K562 (cell line): ENCODE results near the gene MYO1A. TPM values are rescaled to one million over a fixed set of nuclear protein-coding genes. Genes with fewer than 3 reads are reported as not detected.

Experiments used
- ATAC-seq: fragments of 200-7000 bp; cut with Tn5 transposase; 3 replicates; pipeline ENCODE4 v1.9.1; 2020; ENCODE audit warnings: moderate library complexity
- BruUV-seq: library from RNA; stranded (reverse); fragments of 400-500 nt; replicated peaks from 2 replicates; lab custom pipeline; 2021; lab: Mats Ljungman, UMichigan
- CTCF ChIA-PET: fragments of 300-600 bp; formaldehyde crosslinking; extraction: SDS; loops from one replicate; lab custom pipeline; 2021; ENCODE audit warnings: low intra/inter-chr PET ratio; lab: Yijun Ruan, JAX
- POLR2A ChIA-PET: fragments of 300-600, 350-650 bp; sonication (Branson Sonifier 250); formaldehyde crosslinking; extraction: SDS; loops from one replicate; lab custom pipeline; 2021; ENCODE audit warnings: antibody characterized with exemption, inconsistent platforms; lab: Yijun Ruan, JAX
- DNase-seq, 4 experiments: peaks; one replicate each; pipeline versions ENCODE4 v3.0.0 to v3.0.0-alpha.2; 2011 to 2018; ENCODE audit warnings: low spot score in 3 of 4, mixed read lengths in 3 of 4; ENCODE audit errors: extremely low read depth in 1 of 4
- FAIRE-seq: peaks from 2 replicates; lab custom pipeline; 2011; peaks lifted over from hg19 to GRCh38; lab: Jason Lieb, UNC
- H2AFZ ChIP-seq: 2 replicates; pipeline ENCODE4 v1.6.0; 2011; ENCODE audit warnings: low read depth, low read length, control low read depth, inconsistent platforms
- H3K27ac ChIP-seq: fragments of 200-600 bp; 3 replicates; pipeline ENCODE4 v1.8.0; 2011; ENCODE audit warnings: low read depth, mild to moderate bottlenecking, control low read depth, inconsistent platforms, low read length, moderate library complexity, mixed read lengths; ENCODE audit errors: extremely low read depth
- H3K27me3 ChIP-seq, 2 experiments: fragments of 300-600 bp in 1 of 2; 2 replicates in 1 of 2; 3 replicates in 1 of 2; pipeline versions ENCODE4 v1.6.0 to v1.8.0; 2011; ENCODE audit warnings: inconsistent platforms in 2 of 2, low read length in 2 of 2, mild to moderate bottlenecking in 1 of 2, mixed read lengths in 1 of 2, moderate library complexity in 1 of 2; ENCODE audit not compliant: control insufficient read depth in 2 of 2, insufficient read depth in 2 of 2
- H3K36me3 ChIP-seq: fragments of 300-600 bp; 3 replicates; pipeline ENCODE4 v1.8.0; 2011; ENCODE audit warnings: mild to moderate bottlenecking, low read length, inconsistent platforms; ENCODE audit not compliant: control insufficient read depth, insufficient read depth
- H3K4me1 ChIP-seq, 2 experiments: fragments of 200-600 bp in 1 of 2; replicated peaks in 1 of 2; 2 replicates in 1 of 2; 3 replicates in 1 of 2; pipeline versions ENCODE4 v1.5.1 to v1.8.0; 2011; ENCODE audit warnings: inconsistent platforms in 2 of 2, low read length in 2 of 2, mild to moderate bottlenecking in 1 of 2, mixed read lengths in 1 of 2, moderate library complexity in 1 of 2; ENCODE audit not compliant: control insufficient read depth in 2 of 2, insufficient read depth in 2 of 2
- H3K4me2 ChIP-seq: 2 replicates; pipeline ENCODE4 v1.6.1; 2011; ENCODE audit warnings: low read length, control low read depth, inconsistent platforms, mixed read lengths; ENCODE audit not compliant: insufficient read depth
- H3K4me3 ChIP-seq: fragments of 200-600 bp; sonication (generic), shearing (Covaris generic); 2 replicates; pipeline ENCODE4 v1.5.1; 2016; ENCODE audit warnings: control low read depth, inconsistent platforms
- H3K79me2 ChIP-seq: fragments of 200-600 bp; 3 replicates; pipeline ENCODE4 v1.8.0; 2011; ENCODE audit warnings: low read length, inconsistent platforms; ENCODE audit not compliant: control insufficient read depth, insufficient read depth
- H3K9ac ChIP-seq, 2 experiments: 2 replicates each; pipeline versions ENCODE4 v1.6.0 to v1.6.1; 2011; ENCODE audit warnings: low read depth in 2 of 2, low read length in 2 of 2, control low read depth in 1 of 2, inconsistent platforms in 1 of 2, mild to moderate bottlenecking in 1 of 2, mixed read lengths in 1 of 2; ENCODE audit not compliant: insufficient read depth in 1 of 2
- H3K9me1 ChIP-seq: one replicate; pipeline ENCODE4 v1.6.0; 2011; ENCODE audit warnings: inconsistent platforms, mild to moderate bottlenecking, low read length, moderate library complexity; ENCODE audit not compliant: control insufficient read depth, insufficient read depth
- H3K9me3 ChIP-seq: replicated peaks from 2 replicates; pipeline ENCODE4 v1.5.1; 2011; ENCODE audit warnings: low read depth, low read length, inconsistent platforms; ENCODE audit not compliant: control insufficient read depth, insufficient read depth
- H4K20me1 ChIP-seq: replicated peaks from 2 replicates; pipeline ENCODE4 v1.6.1; 2011; ENCODE audit warnings: low read length, inconsistent platforms, mixed read lengths; ENCODE audit not compliant: control insufficient read depth, insufficient read depth
- CBX8 ChIP-seq: fragments of 200-600 bp; sonication (generic); IDR thresholded peaks from 2 replicates; pipeline ENCODE4 v1.6.1; 2012; ENCODE audit warnings: borderline replicate concordance, mixed run types, low read depth, mild to moderate bottlenecking, moderate library complexity, mixed read lengths, low read length, control low read depth, inconsistent platforms; ENCODE audit not compliant: poor library complexity, severe bottlenecking; ENCODE audit errors: extremely low read depth
- ERF ChIP-seq: fragments of 450-650 bp; formaldehyde crosslinking; IDR thresholded peaks from 2 replicates; pipeline ENCODE4 v1.4.0; 2020; ENCODE audit warnings: mild to moderate bottlenecking, mixed read lengths
- POLR2A ChIP-seq: fragments of 450-650 bp; conservative IDR thresholded peaks from 2 replicates; pipeline ENCODE4 v1.6.1; 2016
- PPARD ChIP-seq: fragments of 250-450 bp; sonication (Bioruptor Pico); IDR thresholded peaks from 2 replicates; pipeline ENCODE4 v1.8.0; 2022; ENCODE audit warnings: inconsistent platforms, mild to moderate bottlenecking, moderate library complexity
- SP1 ChIP-seq: sonication (generic); formaldehyde crosslinking; IDR thresholded peaks from 2 replicates; pipeline ENCODE4 v1.8.1; 2022; ENCODE audit warnings: mild to moderate bottlenecking, missing genetic modification reagents
- SREBF2 ChIP-seq: sonication (generic); formaldehyde crosslinking; IDR thresholded peaks from 2 replicates; pipeline ENCODE4 v1.4.0; 2020; ENCODE audit warnings: mild to moderate bottlenecking, missing genetic modification reagents
- SRF ChIP-seq, 2 experiments: fragments of 250-450, 450-650 bp in 1 of 2; sonication (Bioruptor Pico) in 1 of 2; sonication (generic) in 1 of 2; formaldehyde crosslinking; IDR thresholded peaks; 2 replicates each; pipeline versions ENCODE4 v1.5.0 to v1.5.1; 2020 to 2022; ENCODE audit warnings: mild to moderate bottlenecking in 1 of 2, missing genetic modification reagents in 1 of 2
- WGBS: fragments of 100-300 bp; shearing (Covaris generic); methylation state at CpG from one replicate; pipeline ENCODE4 v1.1.6; 2016; ENCODE audit warnings: low coverage, mixed read lengths; ENCODE audit not compliant: insufficient coverage; ENCODE audit errors: missing lambda C conversion rate; 5-methylcytosine and 5-hydroxymethylcytosine counted together
- in situ Hi-C: fragments of 300-500 bp; cut with MboI; formaldehyde crosslinking; loops from 4 replicates; pipeline ENCODE4 v1.15.0; 2018; ENCODE audit warnings: inconsistent platforms, mixed read lengths
- intact Hi-C: fragments of 100-400 bp; cut with micrococcal nuclease; formaldehyde crosslinking; loops from 2 replicates; pipeline ENCODE4 v1.14.2; 2022
- polyA plus RNA-seq, 8 experiments: library from polyadenylated mRNA; depleted of rRNA in 4 of 8; stranded (reverse) in 5 of 8; unstranded in 3 of 8; fragments of >200 nt; fragmentation: Nextera tagmentation in 2 of 8; fragmentation: Illumina TruSeq in 1 of 8; extraction: Ambion mirVana in 2 of 8; extraction: Trizol in 1 of 8; gene quantifications; 2 replicates each; pipeline versions ENCODE4 v1.2.1 to v1.2.3, GENCODE V29; 2011 to 2014; ENCODE audit warnings: inconsistent platforms in 1 of 8, missing spikeins in 1 of 8
- total RNA-seq, 7 experiments: library from RNA; depleted of rRNA in 6 of 7; stranded (reverse); fragments of >200 nt in 6 of 7; fragmentation: Illumina TruSeq in 2 of 7; extraction: Trizol in 2 of 7; gene quantifications; 2 replicates each; pipeline versions ENCODE4 v1.2.1 to v1.2.3, GENCODE V29; 2011 to 2021; ENCODE audit warnings: low replicate concordance in 1 of 7
- TF ChIP-seq, protein P1 (sequence below): sonication (generic); formaldehyde crosslinking; IDR thresholded peaks from 2 replicates; pipeline ENCODE4 v1.4.0; 2020; ENCODE audit warnings: mild to moderate bottlenecking, missing genetic modification reagents
- TF ChIP-seq, protein P2 (sequence below): fragments of 150-350 bp; IDR thresholded peaks from 2 replicates; pipeline ENCODE4 v1.6.1; 2014; ENCODE audit warnings: low read depth, mild to moderate bottlenecking, low read length, borderline replicate concordance
- TF ChIP-seq, protein P3 (sequence below): fragments of 250-450 bp; sonication (Bioruptor Pico); IDR thresholded peaks from 2 replicates; pipeline ENCODE4 v1.8.0; 2022; ENCODE audit warnings: moderate library complexity, mild to moderate bottlenecking, inconsistent platforms
- TF ChIP-seq, protein P4 (sequence below): fragments of 250-450 bp; sonication (Bioruptor Pico); IDR thresholded peaks from 2 replicates; pipeline ENCODE4 v1.8.0; 2021; ENCODE audit warnings: moderate library complexity, mild to moderate bottlenecking, inconsistent platforms

The MYO1A gene
- total and polyA plus RNA-seq, 9 of the 15 experiments (the other 6 are each of a cell fraction or from before 2014, with no cell fraction given) = 0.03 to 0.29 (median 0.14) TPM; not detected in 2

DNA sequence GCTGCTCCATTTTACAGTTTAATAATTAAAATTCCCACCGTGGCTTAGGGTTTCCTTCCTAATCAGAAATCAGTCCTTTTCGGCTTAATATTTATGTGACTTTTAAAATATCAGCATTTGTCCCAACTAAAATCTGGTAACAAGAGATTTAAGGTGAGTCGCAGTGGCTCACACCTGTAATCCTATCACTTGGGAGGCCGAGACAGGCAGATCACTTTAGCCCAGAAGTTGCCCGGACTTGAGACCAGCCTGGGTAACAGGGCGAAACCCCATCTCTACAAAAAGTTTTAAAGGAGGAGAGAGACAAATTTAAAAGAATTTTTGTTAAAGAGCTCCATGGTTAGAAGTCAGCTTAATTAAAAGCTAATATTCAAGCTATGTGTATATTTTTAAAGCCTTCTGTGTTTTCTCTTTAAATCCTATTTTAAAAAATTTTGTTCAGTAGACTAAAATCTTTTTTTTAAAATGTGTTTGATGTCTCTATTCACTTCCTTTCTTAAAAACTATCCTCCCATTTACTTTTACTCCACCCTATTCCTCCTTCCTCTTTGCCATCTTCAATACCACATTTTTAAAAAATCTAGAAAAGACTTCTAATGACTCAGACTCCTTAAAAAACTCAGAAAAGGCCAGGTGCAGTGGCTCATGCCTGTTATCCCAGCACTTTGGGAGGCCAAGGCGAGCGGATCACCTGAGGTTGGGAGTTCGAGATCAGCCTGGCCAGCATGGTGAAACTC is 29.8 kb downstream of the MYO1A start:
- in situ Hi-C loops = loop anchor here (5.0 kb wide), 1 partner anchor 157 kb away; no protein-coding TSS in a partner anchor
- BruUV-seq = no TSS peak
- WGBS = 57% methylated on average over 9 of the region's 9 CpGs
- ChIA-PET POLR2A (interaction anchor here (0.5 to 1.7 kb wide), 5 partner anchors 11 to 302 kb away, joined by 3 to 4 read pairs (median 4); no protein-coding TSS in a partner anchor), CTCF (interaction anchor here (1.1 kb wide), 1 partner anchor 90 kb away, joined by 4 read pairs; no protein-coding TSS in a partner anchor)
- Histone ChIP-seq H3K9me1 (no peaks in the 10 kb centered on the region), H4K20me1 (no peaks in the 10 kb centered on the region), H3K4me1 (peaks cover 6 to 9% of the 10 kb centered on the region in 2 experiments; a peak in 4 of 5 replicates), H3K9ac (no peak overlapping the region), H3K4me2 (no peak overlapping the region), H3K36me3 (no peaks in the 10 kb centered on the region), H3K4me3 (no peak overlapping the region), H2AFZ (0 out of 2 replicates have a peak overlapping the region, but pooled peaks have one; percentile 24), H3K27ac (no peak overlapping the region), H3K79me2 (no peaks in the 10 kb centered on the region), H3K27me3 (no peaks in the 10 kb centered on the region), H3K9me3 (no peaks in the 10 kb centered on the region)
- FAIRE-seq = peak; percentile 57
- DNase-seq = no peak
- no peak for ATAC-seq
- intact Hi-C loops = no loop called here
- TF ChIP-seq, protein P1, sequence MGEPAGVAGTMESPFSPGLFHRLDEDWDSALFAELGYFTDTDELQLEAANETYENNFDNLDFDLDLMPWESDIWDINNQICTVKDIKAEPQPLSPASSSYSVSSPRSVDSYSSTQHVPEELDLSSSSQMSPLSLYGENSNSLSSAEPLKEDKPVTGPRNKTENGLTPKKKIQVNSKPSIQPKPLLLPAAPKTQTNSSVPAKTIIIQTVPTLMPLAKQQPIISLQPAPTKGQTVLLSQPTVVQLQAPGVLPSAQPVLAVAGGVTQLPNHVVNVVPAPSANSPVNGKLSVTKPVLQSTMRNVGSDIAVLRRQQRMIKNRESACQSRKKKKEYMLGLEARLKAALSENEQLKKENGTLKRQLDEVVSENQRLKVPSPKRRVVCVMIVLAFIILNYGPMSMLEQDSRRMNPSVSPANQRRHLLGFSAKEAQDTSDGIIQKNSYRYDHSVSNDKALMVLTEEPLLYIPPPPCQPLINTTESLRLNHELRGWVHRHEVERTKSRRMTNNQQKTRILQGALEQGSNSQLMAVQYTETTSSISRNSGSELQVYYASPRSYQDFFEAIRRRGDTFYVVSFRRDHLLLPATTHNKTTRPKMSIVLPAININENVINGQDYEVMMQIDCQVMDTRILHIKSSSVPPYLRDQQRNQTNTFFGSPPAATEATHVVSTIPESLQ (CRISPR knock-in tag) = no peak
- no peak for TF ChIP-seq ERF (CRISPR knock-in tag)
- TF ChIP-seq PPARD (CRISPR knock-in tag) = no peak
- TF ChIP-seq CBX8 = no peak
- no peak for TF ChIP-seq SP1
- no peak for TF ChIP-seq POLR2A
- TF ChIP-seq, protein P2, sequence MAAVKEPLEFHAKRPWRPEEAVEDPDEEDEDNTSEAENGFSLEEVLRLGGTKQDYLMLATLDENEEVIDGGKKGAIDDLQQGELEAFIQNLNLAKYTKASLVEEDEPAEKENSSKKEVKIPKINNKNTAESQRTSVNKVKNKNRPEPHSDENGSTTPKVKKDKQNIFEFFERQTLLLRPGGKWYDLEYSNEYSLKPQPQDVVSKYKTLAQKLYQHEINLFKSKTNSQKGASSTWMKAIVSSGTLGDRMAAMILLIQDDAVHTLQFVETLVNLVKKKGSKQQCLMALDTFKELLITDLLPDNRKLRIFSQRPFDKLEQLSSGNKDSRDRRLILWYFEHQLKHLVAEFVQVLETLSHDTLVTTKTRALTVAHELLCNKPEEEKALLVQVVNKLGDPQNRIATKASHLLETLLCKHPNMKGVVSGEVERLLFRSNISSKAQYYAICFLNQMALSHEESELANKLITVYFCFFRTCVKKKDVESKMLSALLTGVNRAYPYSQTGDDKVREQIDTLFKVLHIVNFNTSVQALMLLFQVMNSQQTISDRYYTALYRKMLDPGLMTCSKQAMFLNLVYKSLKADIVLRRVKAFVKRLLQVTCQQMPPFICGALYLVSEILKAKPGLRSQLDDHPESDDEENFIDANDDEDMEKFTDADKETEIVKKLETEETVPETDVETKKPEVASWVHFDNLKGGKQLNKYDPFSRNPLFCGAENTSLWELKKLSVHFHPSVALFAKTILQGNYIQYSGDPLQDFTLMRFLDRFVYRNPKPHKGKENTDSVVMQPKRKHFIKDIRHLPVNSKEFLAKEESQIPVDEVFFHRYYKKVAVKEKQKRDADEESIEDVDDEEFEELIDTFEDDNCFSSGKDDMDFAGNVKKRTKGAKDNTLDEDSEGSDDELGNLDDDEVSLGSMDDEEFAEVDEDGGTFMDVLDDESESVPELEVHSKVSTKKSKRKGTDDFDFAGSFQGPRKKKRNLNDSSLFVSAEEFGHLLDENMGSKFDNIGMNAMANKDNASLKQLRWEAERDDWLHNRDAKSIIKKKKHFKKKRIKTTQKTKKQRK = no peak
- TF ChIP-seq, protein P3, sequence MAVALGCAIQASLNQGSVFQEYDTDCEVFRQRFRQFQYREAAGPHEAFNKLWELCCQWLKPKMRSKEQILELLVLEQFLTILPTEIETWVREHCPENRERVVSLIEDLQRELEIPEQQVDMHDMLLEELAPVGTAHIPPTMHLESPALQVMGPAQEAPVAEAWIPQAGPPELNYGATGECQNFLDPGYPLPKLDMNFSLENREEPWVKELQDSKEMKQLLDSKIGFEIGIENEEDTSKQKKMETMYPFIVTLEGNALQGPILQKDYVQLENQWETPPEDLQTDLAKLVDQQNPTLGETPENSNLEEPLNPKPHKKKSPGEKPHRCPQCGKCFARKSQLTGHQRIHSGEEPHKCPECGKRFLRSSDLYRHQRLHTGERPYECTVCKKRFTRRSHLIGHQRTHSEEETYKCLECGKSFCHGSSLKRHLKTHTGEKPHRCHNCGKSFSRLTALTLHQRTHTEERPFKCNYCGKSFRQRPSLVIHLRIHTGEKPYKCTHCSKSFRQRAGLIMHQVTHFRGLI (CRISPR knock-in tag) = no peak
- no peak for TF ChIP-seq SREBF2 (CRISPR knock-in tag)
- TF ChIP-seq, protein P4, sequence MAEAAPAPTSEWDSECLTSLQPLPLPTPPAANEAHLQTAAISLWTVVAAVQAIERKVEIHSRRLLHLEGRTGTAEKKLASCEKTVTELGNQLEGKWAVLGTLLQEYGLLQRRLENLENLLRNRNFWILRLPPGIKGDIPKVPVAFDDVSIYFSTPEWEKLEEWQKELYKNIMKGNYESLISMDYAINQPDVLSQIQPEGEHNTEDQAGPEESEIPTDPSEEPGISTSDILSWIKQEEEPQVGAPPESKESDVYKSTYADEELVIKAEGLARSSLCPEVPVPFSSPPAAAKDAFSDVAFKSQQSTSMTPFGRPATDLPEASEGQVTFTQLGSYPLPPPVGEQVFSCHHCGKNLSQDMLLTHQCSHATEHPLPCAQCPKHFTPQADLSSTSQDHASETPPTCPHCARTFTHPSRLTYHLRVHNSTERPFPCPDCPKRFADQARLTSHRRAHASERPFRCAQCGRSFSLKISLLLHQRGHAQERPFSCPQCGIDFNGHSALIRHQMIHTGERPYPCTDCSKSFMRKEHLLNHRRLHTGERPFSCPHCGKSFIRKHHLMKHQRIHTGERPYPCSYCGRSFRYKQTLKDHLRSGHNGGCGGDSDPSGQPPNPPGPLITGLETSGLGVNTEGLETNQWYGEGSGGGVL (CRISPR knock-in tag) = no peak
- no peak for TF ChIP-seq SRF (CRISPR knock-in tag; IDR thresholded peaks at IDR 0.05)
